ENCODE results near the gene NHLRC1. TPM values are rescaled to one million over a fixed set of nuclear protein-coding genes. Genes with fewer than 3 reads are reported as not detected.
A peak's percentile ranks its signal among the peaks of the same experiment; 100 is the strongest.

NHLRC1 gene
- total and polyA plus RNA-seq, 12 donors: 0.32 to 4.3 (median 3.1) TPM

- peak in 3 of 7 donors; percentile 17 to 33 (median 28) for DNase-seq
- whole genome bisulfite sequencing, 4 donors: 31 to 42% (median 36%) methylated on average over 3 of the region's 3 CpGs
- Histone ChIP-seq H3K9me3 (replicated peaks in 1 of 3) (no peaks in the 10 kb centered on the region), H3K27me3 (no peaks in the 10 kb centered on the region), H3K4me1 (replicated peaks in 1 of 2) (peaks cover 5 to 6% of the 10 kb centered on the region in 2 donors), H3K4me3 (no peak overlapping the region), H3K36me3 (replicated peaks in 1 of 2) (no peaks in the 10 kb centered on the region), H3K27ac (no peak overlapping the region)
- intact Hi-C loops (cut with DNase I): no loop called here
- TF ChIP-seq CTCF (IDR thresholded peaks at IDR 0.05) (no peak), POLR2A (IDR thresholded peaks at IDR 0.05) (no peak)
Observed at GRCh38 chr6:18118330-18118729, 4.1 kb downstream of the NHLRC1 start.

- no peak for TF ChIP-seq POLR2A (IDR thresholded peaks at IDR 0.05)
- no peak for TF ChIP-seq CTCF (IDR thresholded peaks at IDR 0.05)
- WGBS, 4 donors: 80 to 87% (median 84%) methylated on average over 5 of the region's 5 CpGs
- Histone ChIP-seq H3K9me3 (replicated peaks in 1 of 3) (no peaks in the 10 kb centered on the region), H3K4me3 (no peak overlapping the region), H3K27ac (no peak overlapping the region), H3K4me1 (replicated peaks in 1 of 2) (peaks cover 3% of the 10 kb centered on the region in 2 donors), H3K36me3 (replicated peaks in 1 of 2) (no peaks in the 10 kb centered on the region), H3K27me3 (no peaks in the 10 kb centered on the region)
- no peak for DNase-seq
- intact Hi-C loops (cut with DNase I): no loop called here
Observed at GRCh38 chr6:18117136-18117535, 5.3 kb downstream of the NHLRC1 start.

- DNase-seq: no peak
- Histone ChIP-seq H3K4me1 (replicated peaks in 1 of 2) (no peaks in the 10 kb centered on the region), H3K4me3 (no peak overlapping the region), H3K9me3 (replicated peaks in 1 of 3) (no peaks in the 10 kb centered on the region), H3K36me3 (replicated peaks in 1 of 2) (no peaks in the 10 kb centered on the region), H3K27ac (no peak overlapping the region), H3K27me3 (no peaks in the 10 kb centered on the region)
- WGBS, 4 donors: 75 to 82% (median 76%) methylated on average over 2 of the region's 2 CpGs
- no peak for TF ChIP-seq CTCF (IDR thresholded peaks at IDR 0.05)
- TF ChIP-seq POLR2A (IDR thresholded peaks at IDR 0.05): no peak
- intact Hi-C loops (cut with DNase I): no loop called here
Observed at GRCh38 chr6:18115356-18115755, 7.1 kb downstream of the NHLRC1 start.

- no peaks in the 10 kb centered on the region for H3K27me3 ChIP-seq
- no peak for TF ChIP-seq CTCF (IDR thresholded peaks at IDR 0.05)
- TF ChIP-seq POLR2A (IDR thresholded peaks at IDR 0.05): no peak
- no peaks in the 10 kb centered on the region for H3K36me3 ChIP-seq (replicated peaks in 1 of 2)
- no peak overlapping the region for H3K4me3 ChIP-seq
- H3K27ac ChIP-seq: no peak overlapping the region
- H3K4me1 ChIP-seq (replicated peaks in 1 of 2): no peaks in the 10 kb centered on the region
- intact Hi-C loops (cut with DNase I): no loop called here
- no peak for DNase-seq
- H3K9me3 ChIP-seq (replicated peaks in 1 of 3): no peaks in the 10 kb centered on the region
Observed at GRCh38 chr6:18110162-18110561, 12.3 kb downstream of the NHLRC1 start.
